NCI-H524 treated with DMSO at 0.1 percent for 48 hours (cell line): ENCODE results near the gene ACTA2.

Source experiments
- DNase-seq: peaks from one replicate; lab custom pipeline; 2025; lab: John Stamatoyannopoulos, UW

The ACTA2 gene

GRCh38 chr10:88981435-88981834 is 28.9 kb upstream of the ACTA2 start:
- DNase-seq: no peak

- no peak for DNase-seq
These were observed 28.2 kb upstream of the ACTA2 start for GRCh38 chr10:88980800-88981199.

- DNase-seq: no peak
These were observed 27.7 kb upstream of the ACTA2 start for GRCh38 chr10:88980247-88980646.

GRCh38 chr10:88979603-88980002 is 27.0 kb upstream of the ACTA2 start:
- DNase-seq: no peak

- no peak for DNase-seq
These were observed 26.6 kb upstream of the ACTA2 start for GRCh38 chr10:88979153-88979562.

GRCh38 chr10:88978463-88978862 is 25.9 kb upstream of the ACTA2 start:
- no peak for DNase-seq

GRCh38 chr10:88975377-88975720 is 22.8 kb upstream of the ACTA2 start:
- DNase-seq: no peak

- no peak for DNase-seq
These were observed 22.1 kb upstream of the ACTA2 start for GRCh38 chr10:88974446-88975376.

- DNase-seq: no peak
These were observed 21.4 kb upstream of the ACTA2 start for GRCh38 chr10:88974012-88974411.

- no peak for DNase-seq
These were observed 18.9 kb upstream of the ACTA2 start for GRCh38 chr10:88971221-88972061.

GRCh38 chr10:88968391-88968790 is 15.8 kb upstream of the ACTA2 start:
- no peak for DNase-seq

- DNase-seq: no peak
These were observed 14.2 kb upstream of the ACTA2 start for GRCh38 chr10:88966797-88967196.

GRCh38 chr10:88964869-88965415 is 12.4 kb upstream of the ACTA2 start:
- DNase-seq: no peak

- no peak for DNase-seq
These were observed 11.8 kb upstream of the ACTA2 start for GRCh38 chr10:88964360-88964759.

GRCh38 chr10:88963318-88963717 is 10.7 kb upstream of the ACTA2 start:
- no peak for DNase-seq

GRCh38 chr10:88962336-88962735 is 9.8 kb upstream of the ACTA2 start:
- DNase-seq: no peak

- DNase-seq: no peak
These were observed 8.7 kb upstream of the ACTA2 start for GRCh38 chr10:88961266-88961665.

GRCh38 chr10:88960802-88961201 is 8.2 kb upstream of the ACTA2 start:
- DNase-seq: no peak

- DNase-seq: no peak
These were observed 6.1 kb upstream of the ACTA2 start for GRCh38 chr10:88958721-88959120.

- no peak for DNase-seq
These were observed 4.8 kb upstream of the ACTA2 start for GRCh38 chr10:88957381-88957780.

GRCh38 chr10:88954458-88955083 is 2.0 kb upstream of the ACTA2 start:
- no peak for DNase-seq

GRCh38 chr10:88953662-88954061 is 1.1 kb upstream of the ACTA2 start:
- no peak for DNase-seq
